ENCODE data around the gene BPI. TPM values are rescaled to one million over a fixed set of nuclear protein-coding genes. Genes with fewer than 3 reads are reported as not detected.

BPI gene
- total RNA-seq, 6 experiments from 2014 or later: 0.26 to 1.3 (median 0.60) TPM; not detected in 2

- no peaks in the 10 kb centered on the region for H3K27me3 ChIP-seq
- H3K9me3 ChIP-seq: no peaks in the 10 kb centered on the region
- no peaks in the 10 kb centered on the region for H3K36me3 ChIP-seq
- no peak overlapping the region for H3K27ac ChIP-seq
- TF ChIP-seq, protein P1, sequence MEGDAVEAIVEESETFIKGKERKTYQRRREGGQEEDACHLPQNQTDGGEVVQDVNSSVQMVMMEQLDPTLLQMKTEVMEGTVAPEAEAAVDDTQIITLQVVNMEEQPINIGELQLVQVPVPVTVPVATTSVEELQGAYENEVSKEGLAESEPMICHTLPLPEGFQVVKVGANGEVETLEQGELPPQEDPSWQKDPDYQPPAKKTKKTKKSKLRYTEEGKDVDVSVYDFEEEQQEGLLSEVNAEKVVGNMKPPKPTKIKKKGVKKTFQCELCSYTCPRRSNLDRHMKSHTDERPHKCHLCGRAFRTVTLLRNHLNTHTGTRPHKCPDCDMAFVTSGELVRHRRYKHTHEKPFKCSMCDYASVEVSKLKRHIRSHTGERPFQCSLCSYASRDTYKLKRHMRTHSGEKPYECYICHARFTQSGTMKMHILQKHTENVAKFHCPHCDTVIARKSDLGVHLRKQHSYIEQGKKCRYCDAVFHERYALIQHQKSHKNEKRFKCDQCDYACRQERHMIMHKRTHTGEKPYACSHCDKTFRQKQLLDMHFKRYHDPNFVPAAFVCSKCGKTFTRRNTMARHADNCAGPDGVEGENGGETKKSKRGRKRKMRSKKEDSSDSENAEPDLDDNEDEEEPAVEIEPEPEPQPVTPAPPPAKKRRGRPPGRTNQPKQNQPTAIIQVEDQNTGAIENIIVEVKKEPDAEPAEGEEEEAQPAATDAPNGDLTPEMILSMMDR (IDR thresholded peaks at IDR 0.05): no peak
- no peak for TF ChIP-seq POLR2A (IDR thresholded peaks at IDR 0.05)
- 87% methylated on average over 3 of the region's 4 CpGs for WGBS (ENCODE audit: insufficient coverage, low coverage, low lambda C conversion rate, missing lambda C conversion rate)
- no peak for DNase-seq
- ATAC-seq: no peak
- H3K4me1 ChIP-seq: no peaks in the 10 kb centered on the region
- intact Hi-C loops (cut with DNase I): no loop called here
- H3K4me3 ChIP-seq: no peak overlapping the region
Measured at GRCh38 chr20:38316341-38316740, 12.4 kb downstream of the BPI start.

- ATAC-seq (no peak), DNase-seq (no peak)
- intact Hi-C loops (cut with DNase I): no loop called here
- 59% methylated on average over 3 of the region's 3 CpGs for WGBS (ENCODE audit: insufficient coverage, low coverage, low lambda C conversion rate, missing lambda C conversion rate)
- Histone ChIP-seq H3K4me3 (no peak overlapping the region), H3K36me3 (no peaks in the 10 kb centered on the region), H3K4me1 (no peaks in the 10 kb centered on the region), H3K9me3 (no peaks in the 10 kb centered on the region), H3K27me3 (no peaks in the 10 kb centered on the region), H3K27ac (no peak overlapping the region)
- TF ChIP-seq POLR2A (IDR thresholded peaks at IDR 0.05): no peak
- TF ChIP-seq, protein P1 (IDR thresholded peaks at IDR 0.05): no peak
Measured at GRCh38 chr20:38317422-38317821, 13.5 kb downstream of the BPI start.

DNA sequence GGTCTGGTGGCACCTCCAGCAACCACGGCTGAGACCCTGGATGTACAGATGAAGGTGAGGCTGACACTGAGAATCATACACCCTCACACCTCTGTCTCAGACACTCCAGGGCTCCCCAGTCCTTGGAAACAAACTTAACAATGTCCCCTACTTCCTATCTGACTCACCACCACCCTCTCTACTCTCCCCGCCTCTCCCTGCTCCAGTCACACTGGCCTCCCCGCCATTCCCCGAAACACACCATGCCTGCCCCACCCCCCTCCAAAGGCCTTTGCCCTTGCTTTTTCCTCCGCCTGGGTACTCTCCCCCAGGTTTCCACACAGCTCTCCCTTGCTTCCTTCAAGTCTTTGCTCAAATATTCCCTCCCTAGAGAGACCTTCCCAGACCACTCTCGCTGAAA is 16.3 kb downstream of the BPI start:
- WGBS (ENCODE audit: insufficient coverage, low coverage, low lambda C conversion rate, missing lambda C conversion rate): 33% methylated on average over 4 of the region's 6 CpGs
- H3K36me3 ChIP-seq: no peaks in the 10 kb centered on the region
- TF ChIP-seq, protein P1 (IDR thresholded peaks at IDR 0.05): no peak
- TF ChIP-seq POLR2A (IDR thresholded peaks at IDR 0.05): no peak
- no peaks in the 10 kb centered on the region for H3K4me1 ChIP-seq
- no peak overlapping the region for H3K4me3 ChIP-seq
- ATAC-seq (no peak), DNase-seq (no peak)
- H3K9me3 ChIP-seq: no peaks in the 10 kb centered on the region
- H3K27me3 ChIP-seq: no peaks in the 10 kb centered on the region
- intact Hi-C loops (cut with DNase I): no loop called here
- H3K27ac ChIP-seq: no peak overlapping the region

DNA sequence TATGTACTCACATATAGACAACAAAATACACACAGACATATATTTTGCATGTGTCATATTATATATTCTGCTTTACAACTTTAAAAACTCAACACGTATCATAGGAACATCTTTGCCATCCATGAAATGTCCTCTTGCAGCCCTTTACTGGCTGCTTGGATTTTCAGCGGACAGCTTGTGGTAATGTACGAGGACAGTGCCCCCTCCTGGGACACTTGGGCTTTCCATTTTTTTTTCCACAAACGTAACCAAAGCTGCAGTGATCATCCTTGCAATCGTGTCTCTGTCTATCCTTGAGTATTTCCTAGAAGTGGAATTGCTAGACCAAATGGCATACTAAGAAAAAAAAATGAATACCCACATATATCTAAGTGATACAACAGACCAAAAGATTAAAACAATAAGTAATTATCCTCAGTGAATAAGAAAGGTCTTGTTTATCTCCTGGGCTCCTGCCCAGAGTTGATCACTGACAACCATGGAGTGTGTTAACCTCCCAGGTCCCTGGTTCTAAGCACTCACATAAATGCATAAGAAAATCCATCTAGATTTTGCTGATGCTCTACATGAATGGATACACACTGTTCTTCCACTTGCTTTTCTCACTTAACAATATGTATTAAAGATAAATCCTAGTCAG is 18.1 kb downstream of the BPI start:
- H3K27ac ChIP-seq: no peak overlapping the region
- H3K4me1 ChIP-seq: no peaks in the 10 kb centered on the region
- H3K27me3 ChIP-seq: no peaks in the 10 kb centered on the region
- no peak for TF ChIP-seq POLR2A (IDR thresholded peaks at IDR 0.05)
- TF ChIP-seq, protein P1 (IDR thresholded peaks at IDR 0.05): peak; percentile 64 to 70 (median 68)
- ATAC-seq: peak; percentile 75 to 86 (median 80)
- no peak for DNase-seq
- no peaks in the 10 kb centered on the region for H3K9me3 ChIP-seq
- intact Hi-C loops (cut with DNase I): no loop called here
- no peak overlapping the region for H3K4me3 ChIP-seq
- H3K36me3 ChIP-seq: no peaks in the 10 kb centered on the region
- 0% methylated on average over 5 of the region's 5 CpGs for WGBS (ENCODE audit: insufficient coverage, low coverage, low lambda C conversion rate, missing lambda C conversion rate)
